CD8-positive, alpha-beta memory T cell (primary cell): ENCODE measurements around the gene TMEM135. TPM values are rescaled to one million over a fixed set of nuclear protein-coding genes. Genes with fewer than 3 reads are reported as not detected.
"Not testable (repeated sequence)": the region's sequence is repeated elsewhere in the genome, so short reads cannot be mapped to it uniquely, and the experiment has no call there.

ENCODE experiments used
- CTCF ChIA-PET: fragments of 350-600 bp; sonication (Branson Sonifier 250); formaldehyde crosslinking; loops from one replicate; lab custom pipeline; 2021; ENCODE audit warnings: antibody characterized with exemption; lab: Charles Lee
- POLR2A ChIA-PET: fragments of 350-600 bp; sonication (Branson Sonifier 250); formaldehyde crosslinking; loops from one replicate; lab custom pipeline; 2021; ENCODE audit warnings: antibody characterized with exemption; lab: Charles Lee
- DNase-seq, 5 donors: peaks; one replicate each; pipeline versions ENCODE4 v3.0.0 to v3.0.0-alpha.2; 2020 to 2022; ENCODE audit warnings: mixed read lengths in 1 of 5
- H3K27ac ChIP-seq: one replicate; pipeline ENCODE4 v1.7.0; 2013; ENCODE audit warnings: low read depth, mild to moderate bottlenecking, low read length, moderate library complexity
- H3K27me3 ChIP-seq: 2 replicates; pipeline ENCODE4 v1.7.0; 2013; ENCODE audit warnings: low read length, mild to moderate bottlenecking; ENCODE audit not compliant: insufficient read depth, poor library complexity, severe bottlenecking
- H3K36me3 ChIP-seq: 2 replicates; pipeline ENCODE4 v1.7.0; 2013; ENCODE audit warnings: mild to moderate bottlenecking, low read length, moderate library complexity; ENCODE audit not compliant: insufficient read depth
- H3K4me1 ChIP-seq: 2 replicates; pipeline ENCODE4 v1.7.0; 2013; ENCODE audit warnings: mild to moderate bottlenecking, low read length, moderate library complexity; ENCODE audit not compliant: insufficient read depth
- H3K4me3 ChIP-seq: 2 replicates; pipeline ENCODE4 v1.7.0; 2013; ENCODE audit warnings: mild to moderate bottlenecking, low read length
- H3K9me3 ChIP-seq: 2 replicates; pipeline ENCODE4 v1.7.0; 2013; ENCODE audit warnings: mild to moderate bottlenecking, low read length
- H3K27ac Mint-ChIP-seq, 8 donors: one replicate each; pipeline ENCODE4 v1.8.0; 2020 to 2021; ENCODE audit warnings: mixed read lengths in 8 of 8, mild to moderate bottlenecking in 6 of 8, inconsistent platforms in 3 of 8, moderate library complexity in 3 of 8
- H3K27me3 Mint-ChIP-seq, 2 donors: one replicate each; pipeline ENCODE4 v1.8.0; 2020 to 2021; ENCODE audit warnings: mixed read lengths in 2 of 2, mild to moderate bottlenecking in 1 of 2, moderate library complexity in 1 of 2
- H3K36me3 Mint-ChIP-seq, 3 donors: one replicate each; pipeline ENCODE4 v1.8.0; 2020 to 2021; ENCODE audit warnings: mixed read lengths in 3 of 3, inconsistent platforms in 1 of 3, mild to moderate bottlenecking in 1 of 3
- H3K4me1 Mint-ChIP-seq, 3 donors: one replicate each; pipeline ENCODE4 v1.8.0; 2020 to 2021; ENCODE audit warnings: mixed read lengths in 3 of 3, inconsistent platforms in 1 of 3, mild to moderate bottlenecking in 1 of 3
- H3K4me3 Mint-ChIP-seq, 7 donors: one replicate each; pipeline ENCODE4 v1.8.0; 2020 to 2021; ENCODE audit warnings: mixed read lengths in 7 of 7, mild to moderate bottlenecking in 6 of 7, moderate library complexity in 4 of 7, inconsistent platforms in 2 of 7
- H3K9me3 Mint-ChIP-seq, 5 donors: one replicate each; pipeline ENCODE4 v1.8.0; 2020 to 2022; ENCODE audit warnings: mixed read lengths in 5 of 5, mild to moderate bottlenecking in 3 of 5, moderate library complexity in 2 of 5, inconsistent platforms in 1 of 5
- polyA plus RNA-seq: library from polyadenylated mRNA; unstranded; fragments of 300-500 nt; fragmentation: Illumina TruSeq; gene quantifications from one replicate; pipeline ENCODE4 v1.2.3, GENCODE V29; 2021
- total RNA-seq, 2 experiments: library from RNA; stranded (reverse); gene quantifications; one replicate each; pipeline ENCODE4 v1.2.3, GENCODE V29; 2021

TMEM135 gene
- total RNA-seq, result 10 to 100 TPM; 12.9 to 18.8 TPM
- polyA plus RNA-seq, result 5.9 TPM

DNA sequence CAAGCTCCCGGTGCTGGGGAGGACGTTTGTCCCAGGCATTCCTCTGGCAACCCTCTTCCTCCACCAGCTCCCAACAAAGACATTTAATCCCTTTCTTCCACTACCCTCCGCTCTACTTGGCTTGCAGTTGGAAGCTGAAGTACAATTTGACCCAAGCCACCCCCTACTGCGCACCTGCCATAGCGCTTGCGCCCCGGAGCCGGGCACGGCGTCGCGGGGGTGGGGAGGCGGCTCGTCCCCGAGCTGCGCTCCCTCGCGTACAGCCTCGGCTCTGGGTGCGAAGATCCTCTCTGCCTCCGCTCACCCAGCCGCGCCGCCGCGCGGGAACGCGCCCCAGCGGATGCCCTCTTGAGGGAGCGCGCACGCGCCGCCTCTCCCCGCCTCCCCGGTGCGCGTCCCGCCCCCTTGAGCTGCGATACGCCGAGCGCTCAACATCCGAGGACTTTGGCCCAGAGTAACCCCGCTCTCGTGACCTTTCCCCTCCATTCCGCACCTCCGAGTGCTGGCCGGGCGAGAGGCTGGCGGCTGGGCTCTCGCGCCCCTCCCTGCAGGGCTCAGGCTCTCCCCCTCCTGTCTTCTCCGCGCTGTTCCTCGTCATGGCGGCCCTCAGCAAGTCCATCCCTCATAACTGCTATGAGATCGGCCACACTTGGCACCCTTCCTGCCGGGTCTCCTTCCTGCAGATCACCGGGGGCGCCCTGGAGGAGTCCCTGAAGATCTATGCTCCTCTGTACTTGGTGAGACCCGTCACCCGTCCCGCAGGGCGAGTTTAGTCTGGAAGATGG, at the start of gene TMEM135:
Gene TMEM135, plus strand, starts transcription at position 485 of the 785 bp plus-strand sequence. Its CDS starts 112 bp downstream, at position 597.
- Mint-ChIP-seq H3K27ac (peak within 1 kb of the TSS; percentile 28 to 97 (median 92)), H3K4me3 (peak within 1 kb of the TSS; percentile 93 to 100 (median 97)), H3K4me1 (peaks cover 47 to 57% (median 53%) of the 10 kb centered on the region in 3 donors), H3K36me3 (peaks cover 5 to 11% (median 6%) of the 10 kb centered on the region in 3 donors), H3K27me3 (no peaks in the 10 kb centered on the region), H3K9me3 (no peaks in the 10 kb centered on the region)
- H3K4me3 ChIP-seq, result peak within 1 kb of the TSS; percentile 87
- no peaks in the 10 kb centered on the region for H3K36me3 ChIP-seq
- POLR2A ChIA-PET, result interaction anchor here (1.3 kb wide), 1 partner anchor 44 kb away, joined by 6 read pairs; no protein-coding TSS in a partner anchor
- DNase-seq, result peak; percentile 87 to 92 (median 90)
- CTCF ChIA-PET, result interaction anchor here (1.1 to 1.5 kb wide), 4 partner anchors 11 to 83 kb away, joined by 3 to 5 read pairs (median 3); no protein-coding TSS in a partner anchor
- H3K27ac ChIP-seq, result peak within 1 kb of the TSS; percentile 84
- H3K9me3 ChIP-seq, result no peaks in the 10 kb centered on the region
- no peaks in the 10 kb centered on the region for H3K27me3 ChIP-seq
- H3K4me1 ChIP-seq, result peaks cover 32% of the 10 kb centered on the region

DNA sequence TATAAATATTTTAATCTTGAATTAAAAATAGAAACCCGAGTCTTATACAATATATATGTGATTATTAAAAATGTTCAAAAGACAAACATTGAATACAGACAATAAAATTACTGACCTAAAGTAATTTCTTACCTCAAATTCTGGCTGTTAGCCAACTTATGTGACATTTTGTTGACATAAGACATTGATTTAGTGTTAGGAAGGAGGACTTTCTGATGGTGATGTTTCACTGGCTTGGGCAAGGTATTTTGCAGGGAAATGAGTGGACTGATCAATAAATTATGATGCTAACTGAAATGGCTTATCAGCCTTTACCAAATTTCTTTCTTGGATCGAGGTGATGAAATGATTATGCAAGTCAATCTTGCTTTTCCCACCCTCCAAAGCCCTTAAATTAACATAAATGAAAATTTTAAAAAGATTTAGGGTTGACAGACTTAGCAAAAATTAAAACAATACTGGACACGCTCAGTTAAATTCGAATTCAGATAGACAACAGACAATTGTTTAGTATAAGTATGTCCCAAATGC, 49.3 kb upstream of the TMEM135 start:
- H3K4me1 Mint-ChIP-seq, result no peaks in the 10 kb centered on the region
- no peak overlapping the region for H3K4me3 Mint-ChIP-seq
- CTCF ChIA-PET, result no interaction called here
- POLR2A ChIA-PET, result no interaction called here
- H3K36me3 Mint-ChIP-seq, result no peaks in the 10 kb centered on the region
- no peaks in the 10 kb centered on the region for H3K27me3 ChIP-seq
- H3K9me3 Mint-ChIP-seq, result no peaks in the 10 kb centered on the region
- no peaks in the 10 kb centered on the region for H3K36me3 ChIP-seq
- DNase-seq, result no peak
- H3K27me3 Mint-ChIP-seq, result peaks cover 11 to 32% of the 10 kb centered on the region in 2 donors
- H3K4me1 ChIP-seq, result no peaks in the 10 kb centered on the region
- H3K4me3 ChIP-seq, result no peak overlapping the region
- H3K27ac Mint-ChIP-seq, result no peak overlapping the region
- no peak overlapping the region for H3K27ac ChIP-seq
- no peaks in the 10 kb centered on the region for H3K9me3 ChIP-seq

DNA sequence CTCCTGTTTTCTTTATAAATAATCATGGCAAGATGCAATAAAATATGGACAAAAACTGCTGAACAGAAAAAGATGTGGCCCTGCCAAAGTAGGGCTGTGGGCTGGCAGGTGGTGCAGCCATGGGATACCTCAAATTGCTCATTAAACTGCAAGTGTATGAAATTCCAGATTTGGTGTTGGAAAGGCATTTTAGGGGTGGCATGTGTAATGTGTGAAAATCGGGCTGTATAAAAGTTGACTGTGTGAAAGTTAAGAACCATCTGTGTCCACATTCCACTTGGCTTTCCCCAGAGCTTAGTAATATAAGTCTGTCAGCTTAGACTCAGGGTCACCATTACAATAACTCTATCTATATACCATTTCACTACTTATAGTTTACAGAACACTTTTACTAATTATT, 47.7 kb upstream of the TMEM135 start:
- H3K36me3 ChIP-seq, result no peaks in the 10 kb centered on the region
- no peaks in the 10 kb centered on the region for H3K36me3 Mint-ChIP-seq
- no peaks in the 10 kb centered on the region for H3K27me3 ChIP-seq
- H3K27me3 Mint-ChIP-seq, result peaks cover 11 to 26% of the 10 kb centered on the region in 2 donors
- H3K9me3 ChIP-seq, result no peaks in the 10 kb centered on the region
- DNase-seq, result no peak
- CTCF ChIA-PET, result no interaction called here
- no peaks in the 10 kb centered on the region for H3K4me1 ChIP-seq
- no peak overlapping the region for H3K4me3 ChIP-seq
- no peak overlapping the region for H3K4me3 Mint-ChIP-seq
- H3K27ac Mint-ChIP-seq, result no peak overlapping the region
- H3K9me3 Mint-ChIP-seq, result no peaks in the 10 kb centered on the region
- POLR2A ChIA-PET, result no interaction called here
- H3K4me1 Mint-ChIP-seq, result no peaks in the 10 kb centered on the region
- no peak overlapping the region for H3K27ac ChIP-seq

DNA sequence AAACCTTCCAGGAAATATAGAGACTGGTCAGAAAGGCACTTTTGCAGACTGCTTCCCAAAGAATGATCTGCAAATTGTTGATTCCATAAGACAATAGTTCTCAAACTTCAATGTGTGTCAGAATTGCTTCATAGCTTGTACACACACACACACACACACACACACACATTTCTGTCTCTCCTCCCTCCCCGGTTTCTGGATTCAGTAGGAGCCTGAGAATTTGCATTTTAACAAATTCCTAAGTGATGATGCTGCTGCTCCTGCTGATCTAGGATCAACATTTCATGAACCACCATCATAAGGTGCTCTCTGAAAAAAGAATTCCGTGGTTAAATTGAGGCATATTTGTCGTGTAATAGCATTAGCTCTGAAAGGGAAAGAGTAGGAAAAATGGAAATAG, 47.2 kb upstream of the TMEM135 start:
- H3K27me3 Mint-ChIP-seq, result peaks cover 7 to 25% of the 10 kb centered on the region in 2 donors

DNA sequence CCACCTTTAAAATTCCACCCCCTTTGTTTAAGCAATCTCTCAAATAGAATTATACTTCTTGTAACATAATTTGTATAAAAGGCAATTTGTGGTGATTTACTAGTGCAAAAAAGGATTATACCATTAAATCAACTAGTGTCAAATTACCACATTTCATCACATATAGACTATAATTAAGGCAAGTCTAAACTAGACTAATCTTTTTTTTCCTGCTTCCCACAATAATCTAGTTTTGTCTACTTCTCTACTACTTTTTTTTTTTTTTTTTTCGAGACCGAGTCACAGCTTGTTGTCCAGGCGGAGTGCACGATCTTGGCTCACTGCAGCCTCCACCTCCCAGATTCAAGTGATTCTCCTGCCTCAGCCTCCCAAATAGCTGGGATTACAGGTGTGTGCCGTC, 46.4 kb upstream of the TMEM135 start:
- CTCF ChIA-PET, result interaction anchor here (0.7 kb wide), 1 partner anchor 237 kb away, joined by 4 read pairs; no protein-coding TSS in a partner anchor
- H3K36me3 Mint-ChIP-seq, result no peaks in the 10 kb centered on the region

More for the DNA sequence above, 47.2 kb upstream of the TMEM135 start:
- DNase-seq, result no peak
- H3K36me3 Mint-ChIP-seq, result no peaks in the 10 kb centered on the region
- CTCF ChIA-PET, result no interaction called here
- H3K27me3 ChIP-seq, result no peaks in the 10 kb centered on the region
- POLR2A ChIA-PET, result no interaction called here
- no peak overlapping the region for H3K4me3 ChIP-seq
- H3K9me3 Mint-ChIP-seq, result no peaks in the 10 kb centered on the region
- no peaks in the 10 kb centered on the region for H3K9me3 ChIP-seq
- H3K27ac ChIP-seq, result no peak overlapping the region
- H3K4me3 Mint-ChIP-seq, result no peak overlapping the region
- H3K4me1 ChIP-seq, result no peaks in the 10 kb centered on the region
- no peak overlapping the region for H3K27ac Mint-ChIP-seq
- H3K4me1 Mint-ChIP-seq, result no peaks in the 10 kb centered on the region
- H3K36me3 ChIP-seq, result no peaks in the 10 kb centered on the region

DNA sequence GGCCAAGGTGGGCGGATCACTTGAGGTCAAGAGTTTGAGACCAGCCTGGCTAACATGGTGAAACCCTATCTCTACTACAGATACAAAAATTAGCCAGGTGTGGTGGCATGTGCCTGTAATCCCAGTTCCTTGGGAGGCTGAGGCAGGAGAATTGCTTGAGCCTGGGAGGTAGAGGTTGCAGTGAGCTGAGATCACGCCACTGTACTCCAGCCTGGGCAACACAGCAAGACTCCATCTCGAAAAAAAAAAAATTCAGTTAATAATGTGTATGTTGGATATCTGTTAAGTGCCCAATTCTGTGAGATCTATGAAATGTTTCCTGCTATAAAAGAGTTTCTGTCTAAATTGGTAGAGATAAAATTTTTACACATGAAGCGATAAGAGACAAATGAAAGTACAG, 45.4 kb upstream of the TMEM135 start:
- DNase-seq, H3K4me1 Mint-ChIP-seq, H3K4me3 ChIP-seq, H3K36me3 Mint-ChIP-seq, H3K4me1 ChIP-seq, H3K9me3 ChIP-seq, H3K27ac ChIP-seq, H3K9me3 Mint-ChIP-seq, H3K4me3 Mint-ChIP-seq, H3K27me3 ChIP-seq, H3K36me3 ChIP-seq, POLR2A ChIA-PET, H3K27ac Mint-ChIP-seq: not testable (repeated sequence)
- CTCF ChIA-PET, result interaction anchor here (1.4 kb wide), 1 partner anchor 298 kb away, joined by 3 read pairs; no protein-coding TSS in a partner anchor
- peaks cover 4 to 20% of the 10 kb centered on the region in 2 donors for H3K27me3 Mint-ChIP-seq

More for the DNA sequence above, 46.4 kb upstream of the TMEM135 start:
- no peak for DNase-seq
- H3K9me3 ChIP-seq, result no peaks in the 10 kb centered on the region
- H3K4me1 ChIP-seq, result no peaks in the 10 kb centered on the region
- Mint-ChIP-seq H3K27me3 (peaks cover 7 to 20% of the 10 kb centered on the region in 2 donors), H3K27ac (no peak overlapping the region), H3K4me1 (no peaks in the 10 kb centered on the region), H3K9me3 (no peaks in the 10 kb centered on the region), H3K4me3 (no peak overlapping the region)
- H3K27ac ChIP-seq, result no peak overlapping the region
- no peak overlapping the region for H3K4me3 ChIP-seq
- H3K27me3 ChIP-seq, result no peaks in the 10 kb centered on the region
- POLR2A ChIA-PET, result no interaction called here
- H3K36me3 ChIP-seq, result no peaks in the 10 kb centered on the region

DNA sequence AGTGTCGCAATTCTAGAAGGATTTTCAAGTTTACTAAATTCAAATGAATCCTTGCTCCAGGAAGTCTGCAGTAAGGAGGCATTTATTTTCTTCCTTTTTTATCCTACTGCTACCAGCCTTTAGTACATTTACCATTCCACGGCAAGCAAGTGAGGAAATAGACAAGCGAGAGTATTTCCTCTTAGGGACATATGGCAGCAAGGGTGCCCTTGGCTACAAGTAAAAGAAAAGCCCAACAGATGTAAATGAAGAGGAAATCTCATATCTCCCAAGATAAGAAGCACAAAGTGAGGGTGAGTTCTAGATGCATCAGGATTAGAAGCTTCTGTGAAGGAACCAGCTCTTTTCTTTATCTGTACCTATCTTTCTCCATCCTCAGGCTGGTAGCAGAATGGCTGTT, 44.7 kb upstream of the TMEM135 start:
- Mint-ChIP-seq H3K9me3 (no peaks in the 10 kb centered on the region), H3K4me3 (no peak overlapping the region), H3K36me3 (no peaks in the 10 kb centered on the region), H3K4me1 (no peaks in the 10 kb centered on the region), H3K27ac (no peak overlapping the region), H3K27me3 (peaks cover 0 to 16% of the 10 kb centered on the region in 2 donors)
- ChIA-PET POLR2A (no interaction called here), CTCF (interaction anchor here (1.4 kb wide), 1 partner anchor 297 kb away, joined by 3 read pairs; no protein-coding TSS in a partner anchor)
- no peaks in the 10 kb centered on the region for H3K36me3 ChIP-seq
- H3K9me3 ChIP-seq, result no peaks in the 10 kb centered on the region
- no peak overlapping the region for H3K27ac ChIP-seq
- no peak overlapping the region for H3K4me3 ChIP-seq
- no peaks in the 10 kb centered on the region for H3K4me1 ChIP-seq
- H3K27me3 ChIP-seq, result no peaks in the 10 kb centered on the region
- no peak for DNase-seq

DNA sequence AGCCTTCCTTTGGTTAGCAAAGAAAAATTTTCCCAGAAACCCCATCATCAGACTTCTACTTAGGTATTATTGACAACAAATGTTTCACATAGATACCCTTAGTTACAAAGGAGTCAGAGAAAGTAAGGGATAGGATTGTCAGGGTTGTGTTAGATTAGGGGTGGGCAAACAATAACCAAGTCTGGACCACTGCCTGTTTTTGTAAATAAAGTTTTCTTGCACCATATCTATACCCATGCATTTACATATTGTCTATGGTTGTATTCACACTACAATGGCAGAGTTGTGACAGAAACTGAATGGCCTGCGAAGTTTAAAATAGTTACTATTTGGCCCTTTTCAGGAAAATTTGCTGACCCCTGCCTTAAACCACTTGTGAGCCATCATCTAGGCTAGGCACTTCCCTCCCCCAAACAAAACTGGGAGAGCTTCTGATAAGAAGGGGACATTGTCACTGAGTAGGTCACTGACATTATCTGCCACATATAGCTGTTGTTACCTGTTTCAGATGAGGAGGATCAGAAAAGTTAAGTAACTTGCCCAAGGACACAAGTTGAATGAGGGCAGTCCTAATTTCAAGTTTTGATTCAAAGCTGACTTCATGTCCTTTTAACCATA, 40.7 kb upstream of the TMEM135 start:
- H3K4me1 Mint-ChIP-seq, result no peaks in the 10 kb centered on the region
- POLR2A ChIA-PET, result no interaction called here
- CTCF ChIA-PET, result no interaction called here

More for the DNA sequence above, 40.7 kb upstream of the TMEM135 start:
- DNase-seq, result no peak
- no peaks in the 10 kb centered on the region for H3K4me1 ChIP-seq
- H3K36me3 Mint-ChIP-seq, result no peaks in the 10 kb centered on the region
- no peaks in the 10 kb centered on the region for H3K27me3 ChIP-seq
- H3K9me3 ChIP-seq, result no peaks in the 10 kb centered on the region
- no peak overlapping the region for H3K27ac Mint-ChIP-seq
- no peaks in the 10 kb centered on the region for H3K9me3 Mint-ChIP-seq
- H3K27ac ChIP-seq, result no peak overlapping the region
- no peaks in the 10 kb centered on the region for H3K36me3 ChIP-seq
- no peak overlapping the region for H3K4me3 Mint-ChIP-seq
- no peak overlapping the region for H3K4me3 ChIP-seq
- H3K27me3 Mint-ChIP-seq, result no peaks in the 10 kb centered on the region
